GM12864 (cell line): ENCODE data around the gene BAHCC1.

Experiments used
- DNase-seq: peaks from one replicate; pipeline ENCODE4 v3.0.0-alpha.2; 2011; ENCODE audit warnings: low read depth
- H3K4me3 ChIP-seq: 2 replicates; pipeline ENCODE4 v1.5.1; 2011; ENCODE audit warnings: mild to moderate bottlenecking, low read depth, low read length, control low read depth
- TF ChIP-seq, protein P1 (sequence below): IDR thresholded peaks from 2 replicates; pipeline ENCODE4 v1.5.1; 2011; ENCODE audit warnings: low read depth, mild to moderate bottlenecking, moderate library complexity, low read length, control low read depth, inconsistent platforms; ENCODE audit errors: missing control alignments

The BAHCC1 gene

DNA sequence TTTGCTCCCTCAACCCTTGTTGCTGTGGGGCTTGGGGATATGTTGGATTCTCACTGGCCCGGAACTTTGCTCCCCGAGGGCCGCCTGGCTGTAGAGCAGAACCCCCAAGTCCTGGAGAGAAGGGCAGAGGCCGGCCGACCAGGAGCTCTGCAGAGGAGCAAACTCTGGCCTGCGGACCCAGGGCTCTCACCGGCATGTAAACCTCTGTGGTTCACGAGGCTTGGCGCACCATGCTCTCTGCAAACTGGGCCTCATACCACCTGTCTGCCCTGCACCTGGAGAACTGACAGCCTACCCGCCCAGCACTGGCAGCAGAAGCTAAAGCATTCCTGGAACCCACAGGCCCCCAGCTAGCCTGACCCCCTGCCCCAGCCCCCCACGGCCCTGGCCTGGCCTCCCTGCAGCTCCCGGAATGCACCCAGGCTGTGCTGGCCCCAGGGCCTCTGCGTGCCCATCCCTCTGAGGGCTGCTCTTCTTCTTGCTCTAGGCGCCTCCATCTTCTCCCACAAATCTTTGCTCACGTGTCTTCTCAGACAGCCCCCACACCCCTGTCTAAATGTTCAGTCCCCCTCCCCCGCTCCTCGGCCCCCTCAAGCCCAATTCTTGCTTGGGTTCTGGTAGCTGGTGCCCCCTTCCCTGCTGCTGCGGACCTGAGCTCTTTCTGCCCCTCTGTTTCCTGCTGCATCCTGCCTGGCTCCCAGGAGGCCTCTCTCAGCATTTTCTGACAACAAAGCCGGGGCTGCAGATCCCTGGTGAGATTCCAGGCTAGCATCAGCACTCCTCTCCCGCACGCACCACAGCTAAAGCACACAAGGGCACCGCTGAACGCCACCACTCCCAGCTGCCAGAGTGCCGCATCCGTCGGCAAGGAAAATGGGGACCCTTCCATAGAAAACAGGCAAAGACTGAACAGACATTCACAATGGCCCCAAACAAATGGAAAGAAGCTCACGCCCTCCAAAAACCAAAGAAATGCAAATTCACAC is 94.0 kb downstream of the BAHCC1 start:
- no peak overlapping the region for H3K4me3 ChIP-seq
- TF ChIP-seq, protein P1, sequence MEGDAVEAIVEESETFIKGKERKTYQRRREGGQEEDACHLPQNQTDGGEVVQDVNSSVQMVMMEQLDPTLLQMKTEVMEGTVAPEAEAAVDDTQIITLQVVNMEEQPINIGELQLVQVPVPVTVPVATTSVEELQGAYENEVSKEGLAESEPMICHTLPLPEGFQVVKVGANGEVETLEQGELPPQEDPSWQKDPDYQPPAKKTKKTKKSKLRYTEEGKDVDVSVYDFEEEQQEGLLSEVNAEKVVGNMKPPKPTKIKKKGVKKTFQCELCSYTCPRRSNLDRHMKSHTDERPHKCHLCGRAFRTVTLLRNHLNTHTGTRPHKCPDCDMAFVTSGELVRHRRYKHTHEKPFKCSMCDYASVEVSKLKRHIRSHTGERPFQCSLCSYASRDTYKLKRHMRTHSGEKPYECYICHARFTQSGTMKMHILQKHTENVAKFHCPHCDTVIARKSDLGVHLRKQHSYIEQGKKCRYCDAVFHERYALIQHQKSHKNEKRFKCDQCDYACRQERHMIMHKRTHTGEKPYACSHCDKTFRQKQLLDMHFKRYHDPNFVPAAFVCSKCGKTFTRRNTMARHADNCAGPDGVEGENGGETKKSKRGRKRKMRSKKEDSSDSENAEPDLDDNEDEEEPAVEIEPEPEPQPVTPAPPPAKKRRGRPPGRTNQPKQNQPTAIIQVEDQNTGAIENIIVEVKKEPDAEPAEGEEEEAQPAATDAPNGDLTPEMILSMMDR = no peak
- no peak for DNase-seq

DNA sequence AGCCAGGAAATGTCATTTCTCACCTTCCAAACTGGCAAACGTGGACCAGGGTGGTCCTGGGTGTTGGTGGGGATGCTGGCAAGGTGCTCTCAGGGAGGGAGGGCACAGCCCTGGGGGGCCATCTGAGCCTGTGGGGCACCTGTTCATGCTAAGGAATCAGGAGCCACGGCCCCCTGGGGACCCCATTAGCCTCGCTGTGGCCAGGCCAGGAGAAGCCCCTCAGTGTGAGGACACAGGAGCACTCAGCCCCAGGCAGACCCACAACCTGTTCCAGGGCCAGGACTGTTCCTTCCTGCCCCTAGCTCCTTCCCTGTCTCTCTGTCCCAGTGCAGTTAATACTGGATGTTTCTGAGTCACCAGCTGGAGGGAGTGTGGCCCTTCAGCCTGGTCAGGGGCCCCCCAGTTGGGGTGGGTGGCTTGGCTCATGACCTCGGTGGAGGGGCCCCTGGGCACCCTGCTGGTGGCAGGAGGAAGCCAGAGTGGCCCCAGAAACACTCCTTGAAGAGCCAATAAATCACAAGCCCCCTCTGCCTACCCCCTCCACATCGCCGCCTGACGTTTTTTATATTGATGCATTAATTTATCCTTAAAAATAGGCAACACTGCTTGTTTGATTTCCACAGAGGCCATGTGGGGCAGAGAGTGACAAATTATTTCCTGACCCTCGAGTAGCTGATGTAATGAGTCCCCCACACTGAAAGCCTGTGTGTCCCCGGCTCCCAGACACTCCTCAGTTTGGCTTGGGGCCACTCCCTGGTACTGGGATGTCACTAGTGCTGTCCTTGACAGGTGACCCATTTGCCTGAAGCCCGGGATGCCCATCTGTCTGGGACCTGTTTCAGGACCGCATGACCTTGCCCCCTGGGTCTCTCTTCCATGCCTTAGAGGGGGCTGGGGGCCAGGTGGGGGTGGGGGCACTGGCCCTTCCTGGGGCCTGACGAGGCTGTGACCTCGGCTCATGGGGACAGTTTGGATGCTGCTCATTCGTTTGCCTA is 95.0 kb downstream of the BAHCC1 start:
- no peak overlapping the region for H3K4me3 ChIP-seq
- TF ChIP-seq, protein P1 = peak; percentile 4
- no peak for DNase-seq

DNA sequence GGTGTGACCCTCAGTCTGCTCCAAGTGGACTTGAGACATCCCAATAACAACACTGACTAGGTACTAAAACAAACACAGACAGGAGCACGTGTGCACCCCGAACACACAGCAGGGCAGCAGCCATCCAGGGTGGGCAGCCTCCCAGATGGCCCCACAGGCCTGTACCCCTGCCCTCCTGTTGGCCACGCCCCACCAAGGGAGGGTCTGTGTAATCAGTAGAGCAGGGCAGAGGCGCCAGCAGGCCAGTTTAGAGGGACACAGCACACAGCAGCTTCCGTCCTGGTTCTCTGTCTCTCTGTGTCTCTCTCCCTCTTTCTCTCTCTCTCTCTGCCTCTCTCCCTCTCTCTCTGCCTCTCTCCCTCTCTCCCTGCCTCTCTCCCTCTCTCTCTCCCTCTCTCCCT is 95.9 kb downstream of the BAHCC1 start:
- TF ChIP-seq, protein P1 = no peak
- no peak overlapping the region for H3K4me3 ChIP-seq
- no peak for DNase-seq

DNA sequence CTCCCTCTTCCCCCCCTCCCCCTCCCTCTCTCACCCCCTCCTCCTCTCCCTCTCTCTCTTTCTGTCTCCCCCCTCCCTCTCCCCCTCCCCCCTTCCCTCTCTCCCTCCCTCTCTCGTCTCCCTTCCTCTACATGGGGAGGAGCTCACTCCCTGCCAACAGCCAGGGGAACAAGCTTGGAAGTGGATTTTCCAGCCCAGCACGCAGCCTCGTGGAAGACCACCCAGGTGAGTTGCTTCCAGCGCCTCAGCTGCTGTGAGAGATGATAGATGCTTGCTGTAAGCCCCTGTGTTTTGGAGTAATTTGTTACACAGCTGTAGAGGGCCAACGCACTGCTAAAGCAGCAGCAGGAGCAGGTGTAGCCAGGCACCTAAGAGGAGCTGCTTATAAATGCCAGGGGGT is 96.5 kb downstream of the BAHCC1 start:
- no peak for DNase-seq
- TF ChIP-seq, protein P1 = no peak
- H3K4me3 ChIP-seq = no peak overlapping the region

DNA sequence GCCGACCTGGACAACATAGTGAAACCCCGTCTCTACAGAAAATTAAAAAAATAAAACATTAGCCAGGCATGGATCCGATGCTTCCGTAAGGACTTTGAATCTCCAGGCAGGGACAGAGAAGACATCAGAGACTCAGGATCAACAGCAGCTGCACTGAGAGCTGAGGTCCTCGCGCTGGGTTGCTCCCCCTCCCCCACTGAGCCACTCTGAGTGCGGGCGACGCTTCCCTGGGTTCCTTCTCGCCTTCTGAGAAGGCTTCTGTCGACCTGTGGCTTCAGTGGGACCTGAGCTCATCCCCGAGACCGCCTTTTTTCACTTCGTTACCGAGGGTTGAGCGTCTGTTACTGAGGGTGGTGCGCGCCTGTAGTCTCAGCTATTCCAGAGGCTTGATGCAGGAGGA is 96.9 kb downstream of the BAHCC1 start:
- no peak for DNase-seq
- H3K4me3 ChIP-seq = no peak overlapping the region
- TF ChIP-seq, protein P1 = no peak

DNA sequence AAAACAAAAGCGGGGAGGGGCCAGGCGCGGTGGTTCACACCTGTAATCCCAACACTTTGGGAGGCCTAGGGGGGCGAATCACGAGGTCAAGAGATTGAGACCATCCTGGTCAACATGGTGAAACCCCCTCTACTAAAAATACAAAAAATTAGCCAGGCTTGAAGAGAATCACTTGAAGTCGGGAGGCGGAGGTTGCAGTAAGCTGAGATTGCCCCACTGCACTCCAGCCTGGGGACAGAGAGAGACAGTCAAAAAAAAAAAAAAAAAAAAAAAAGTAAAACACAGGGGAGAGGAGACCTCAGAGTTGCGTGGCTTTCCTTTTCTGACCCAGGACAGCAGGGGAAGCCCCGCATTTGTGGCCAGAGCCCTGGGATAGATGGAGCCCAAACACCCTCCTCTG is 97.4 kb downstream of the BAHCC1 start:
- no peak overlapping the region for H3K4me3 ChIP-seq
- TF ChIP-seq, protein P1 = no peak
- DNase-seq = no peak
